Measurements from ENCODE around the gene GNPDA1.

The GNPDA1 gene

DNA sequence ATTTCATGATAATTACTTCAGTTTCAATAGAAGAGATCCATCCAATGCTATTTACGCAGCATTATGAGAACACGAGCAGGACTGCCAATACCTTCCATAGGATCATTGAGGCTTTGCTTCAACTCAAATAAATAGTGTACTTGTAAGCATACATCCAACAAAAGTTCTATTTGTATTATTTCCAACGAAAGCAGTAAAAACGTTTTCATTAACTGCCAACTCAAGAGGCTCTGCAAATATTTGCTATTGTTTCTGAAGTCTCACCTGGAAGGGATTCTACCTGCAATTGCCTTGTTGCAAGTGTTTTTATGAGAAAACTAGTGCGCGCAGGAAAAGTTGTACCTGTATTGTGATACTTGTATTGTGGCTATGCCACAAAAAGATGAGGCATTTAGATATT, 11.0 kb upstream of the GNPDA1 start:
- DNase-seq (ENCODE audit: low read depth, low spot score): no peak

DNA sequence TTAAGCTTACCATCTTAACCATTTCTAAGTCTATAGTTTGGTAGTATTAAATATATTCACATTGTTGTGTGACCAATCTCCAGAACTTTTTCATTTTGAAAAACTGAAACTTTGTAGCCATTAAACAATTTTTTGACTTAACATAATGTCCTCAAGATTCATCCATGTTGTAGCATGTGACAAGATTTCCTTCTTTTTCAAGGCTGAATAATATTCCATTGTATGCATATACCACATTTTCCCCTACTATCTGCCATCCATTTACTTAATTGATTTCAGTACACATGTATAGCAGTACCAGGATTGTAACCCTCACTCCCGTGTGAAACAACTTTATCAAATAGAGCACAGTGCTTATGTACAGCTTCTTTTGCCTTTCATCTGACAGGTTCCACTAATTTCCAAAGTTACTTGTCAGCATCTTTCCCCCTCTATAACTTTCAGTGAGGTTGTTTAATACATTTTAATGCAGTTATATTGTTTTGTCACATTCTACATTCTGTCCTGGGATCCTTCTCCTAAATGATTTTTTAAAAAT, 7.4 kb upstream of the GNPDA1 start:
- no peak for DNase-seq (ENCODE audit: low read depth, low spot score)

DNA sequence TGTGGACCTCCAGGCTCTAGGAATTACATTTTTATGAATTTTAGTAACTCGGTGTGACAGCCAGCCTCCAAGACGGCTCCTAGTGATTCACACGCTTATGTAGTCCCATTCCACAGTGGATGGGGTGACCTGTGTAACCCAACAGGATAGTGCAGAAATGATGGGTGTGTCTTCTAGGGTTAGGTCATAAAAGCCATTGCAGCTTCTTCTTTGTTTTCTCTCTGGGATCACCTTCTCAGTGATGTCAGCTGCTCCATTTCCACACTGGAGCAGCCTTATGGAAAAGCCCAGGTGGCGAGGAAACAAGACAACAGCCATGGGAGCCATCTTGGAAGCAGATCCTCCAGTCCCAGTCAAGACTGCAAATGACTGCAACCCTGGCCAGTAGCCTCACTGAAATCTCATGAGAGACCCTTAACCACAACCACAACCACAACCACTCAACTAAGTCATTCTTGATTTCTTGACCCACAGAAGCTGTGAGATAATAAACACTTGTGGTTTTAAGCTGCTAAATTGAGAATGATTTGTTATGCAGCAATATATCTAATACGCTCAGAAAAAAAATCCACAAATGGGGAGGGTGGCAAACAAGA, 5.1 kb upstream of the GNPDA1 start:
- DNase-seq (ENCODE audit: low read depth, low spot score): no peak

DNA sequence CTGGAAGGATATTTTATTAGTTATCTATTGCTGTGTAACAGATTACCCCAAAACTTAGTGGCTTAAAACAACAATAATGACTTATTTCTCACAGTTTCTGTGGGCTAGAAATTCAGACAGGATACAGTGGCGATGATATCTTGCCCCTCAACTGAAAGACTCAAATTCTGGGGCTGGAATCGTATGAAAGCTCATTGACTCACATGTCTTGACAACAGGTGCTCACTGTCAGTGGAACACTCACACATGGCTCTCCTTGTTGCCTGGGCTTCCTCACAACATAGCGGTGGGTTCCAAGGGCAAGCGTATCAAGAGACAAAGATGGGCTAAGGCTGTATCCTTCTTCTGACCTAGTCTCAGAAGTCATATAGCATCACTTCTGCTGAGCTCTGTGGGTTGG, 3.7 kb upstream of the GNPDA1 start:
- DNase-seq (ENCODE audit: low read depth, low spot score): no peak

DNA sequence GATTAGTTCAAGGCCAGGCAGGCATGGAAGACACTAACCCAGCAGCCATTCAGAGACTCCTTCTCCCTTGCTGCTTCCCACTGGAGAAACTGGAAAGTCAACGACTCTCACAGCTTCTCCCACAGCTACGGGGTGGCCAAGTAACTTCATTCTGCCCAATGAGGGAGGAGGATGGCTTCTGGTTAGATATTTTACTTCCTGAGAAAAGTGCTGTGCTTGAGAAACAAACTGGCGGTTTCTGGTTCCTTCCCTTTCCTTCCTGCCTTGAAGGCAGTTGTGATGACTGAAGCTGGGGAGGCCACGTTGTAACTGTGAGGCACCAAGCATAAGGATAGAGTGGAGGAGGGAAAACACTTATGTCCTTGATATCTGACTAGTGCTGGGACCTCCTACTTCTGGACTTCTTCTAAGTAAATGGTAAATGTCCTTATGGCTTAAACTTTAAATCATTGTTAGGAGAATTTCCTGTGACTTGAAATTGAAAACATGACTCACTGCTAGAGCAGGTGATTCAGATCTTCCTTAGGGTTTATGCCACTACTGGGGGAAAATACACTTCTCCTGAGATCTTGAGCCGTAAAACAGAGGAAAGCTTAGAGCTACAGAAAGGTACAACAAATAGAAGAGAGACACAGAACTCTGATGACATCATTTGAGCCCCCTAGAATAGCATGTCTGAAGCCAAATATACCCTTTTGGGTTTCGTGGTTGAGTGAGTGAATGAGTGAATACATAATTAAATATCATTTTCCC, 3.1 kb upstream of the GNPDA1 start:
- no peak for DNase-seq (ENCODE audit: low read depth, low spot score)

DNA sequence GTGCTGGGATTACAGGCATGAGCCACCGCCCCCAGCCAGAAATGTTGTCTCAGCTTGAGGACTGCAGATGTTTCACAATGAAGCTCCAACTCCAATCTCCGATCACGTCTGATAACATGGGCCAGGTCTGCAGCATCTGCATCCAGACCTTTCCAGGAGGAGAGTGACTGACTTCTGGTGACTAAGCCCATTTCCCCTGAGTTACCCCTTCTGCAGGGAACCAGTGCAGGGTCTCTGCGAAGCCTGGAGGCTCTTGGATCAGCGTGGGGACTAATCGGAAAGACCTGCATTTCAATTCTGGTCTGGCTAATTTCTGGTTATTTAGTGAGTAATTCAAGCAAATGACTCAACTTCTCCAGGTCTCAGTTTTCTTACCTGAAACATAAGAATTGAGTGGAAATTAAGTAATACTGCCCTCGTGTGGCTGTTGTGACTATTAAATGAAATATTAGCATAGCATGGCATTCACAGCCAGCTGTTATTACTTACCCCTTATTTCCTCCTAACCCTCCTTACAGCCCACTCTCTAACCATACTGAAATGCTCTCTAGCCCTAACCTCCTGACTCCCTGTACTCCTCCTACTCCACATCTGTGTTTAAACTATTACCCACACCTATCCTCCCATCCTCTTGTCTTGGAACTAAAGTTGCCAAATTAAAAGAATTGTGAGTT, 2.2 kb upstream of the GNPDA1 start:
- no peak for DNase-seq (ENCODE audit: low read depth, low spot score)

DNA sequence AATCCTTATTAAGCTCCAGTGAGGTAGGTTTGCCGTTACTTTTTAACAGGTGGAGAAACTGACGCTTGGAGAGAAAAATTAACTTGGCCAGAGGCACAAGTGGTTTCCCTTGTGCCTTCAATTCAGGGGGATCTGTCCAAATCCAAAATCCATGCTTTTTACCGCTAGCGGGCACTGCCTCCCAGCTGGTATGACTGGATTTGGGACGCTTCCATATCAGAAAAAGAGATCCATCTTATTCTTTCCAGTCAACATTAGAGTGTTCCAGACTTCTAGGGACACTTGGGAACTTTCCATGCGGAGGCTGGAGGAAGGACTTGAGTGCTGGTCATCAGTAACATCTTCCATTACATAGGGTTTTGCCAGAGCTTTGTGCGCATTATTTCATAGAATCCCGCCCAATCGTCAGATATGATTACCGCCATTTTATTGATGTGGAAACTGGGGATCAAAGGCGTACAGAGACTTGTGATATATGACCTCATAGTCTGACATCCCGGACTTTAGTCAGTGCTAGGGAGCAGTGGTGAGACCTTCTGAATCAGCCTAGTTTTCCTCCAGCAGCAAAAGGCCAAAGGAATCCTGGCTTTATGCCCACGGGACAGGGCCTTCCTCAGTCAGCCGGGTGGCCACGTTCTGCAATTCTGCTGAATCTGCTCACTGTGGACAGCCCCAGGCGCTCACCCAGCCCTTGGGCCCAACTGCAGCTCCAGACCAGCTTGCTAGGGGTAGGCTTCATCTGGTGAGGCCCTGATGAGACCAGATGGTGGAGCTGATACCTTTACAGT, 1.1 kb upstream of the GNPDA1 start:
- no peak for DNase-seq (ENCODE audit: low read depth, low spot score)

DNA sequence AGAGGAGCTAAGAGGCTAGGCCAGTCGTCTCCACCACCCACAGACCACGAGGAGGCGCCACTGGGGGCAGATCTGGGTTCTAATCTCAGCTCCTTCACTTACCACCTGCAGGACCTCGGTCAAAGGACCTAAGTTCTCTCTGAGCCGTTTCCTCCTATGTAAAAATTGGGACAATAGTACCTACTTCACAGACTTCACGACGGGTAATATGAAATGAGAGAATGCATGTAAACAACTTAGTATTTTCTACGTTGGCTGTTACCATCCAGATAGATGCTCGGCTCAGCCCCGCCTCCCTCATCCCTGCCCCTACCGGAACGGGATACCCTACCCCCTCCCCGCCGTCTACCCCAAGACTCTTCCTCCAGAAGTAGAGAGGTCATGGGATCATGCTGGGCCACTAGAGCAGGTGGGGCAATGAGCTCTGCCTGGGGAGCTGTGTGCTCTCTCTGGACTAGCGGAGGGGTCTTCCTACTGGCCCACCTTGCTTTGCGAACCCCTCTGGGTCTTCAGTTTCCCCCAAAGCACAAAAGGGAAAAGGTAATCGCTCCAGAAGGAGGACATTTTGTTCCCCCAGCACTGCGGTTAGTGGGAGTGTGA, 541 bp downstream of the GNPDA1 start:
- no peak for DNase-seq (ENCODE audit: low read depth, low spot score)

DNA sequence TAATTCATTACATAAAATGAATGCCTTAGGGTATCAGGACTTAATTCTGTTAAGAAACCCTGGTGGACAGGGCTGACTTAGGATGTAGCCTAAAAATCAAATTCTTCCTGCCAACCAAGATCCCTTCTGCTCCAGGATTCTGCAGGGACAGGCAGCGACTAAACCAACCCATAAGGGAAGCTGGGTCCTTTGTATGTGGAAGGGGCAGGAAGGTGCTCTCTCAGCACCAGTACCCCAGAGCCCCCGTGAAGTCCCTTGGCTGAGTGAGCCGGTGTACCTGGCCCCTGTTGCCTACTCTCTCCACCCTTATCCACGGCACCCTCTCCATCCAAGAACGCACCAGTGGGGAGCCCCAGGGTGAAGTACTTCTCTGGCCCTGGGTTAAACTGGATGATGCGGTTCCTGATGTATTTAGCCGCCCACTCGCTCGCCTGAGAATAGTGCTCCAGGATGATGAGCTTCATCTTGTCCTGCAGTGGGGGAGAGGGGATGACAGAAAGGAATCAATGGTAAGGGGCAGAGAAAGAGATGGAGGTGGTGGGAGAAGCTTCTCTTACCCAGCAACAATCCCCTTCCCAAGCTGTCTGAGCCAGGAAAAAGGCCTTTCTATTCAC, 1.1 kb downstream of the GNPDA1 start:
- DNase-seq (ENCODE audit: low read depth, low spot score): no peak

DNA sequence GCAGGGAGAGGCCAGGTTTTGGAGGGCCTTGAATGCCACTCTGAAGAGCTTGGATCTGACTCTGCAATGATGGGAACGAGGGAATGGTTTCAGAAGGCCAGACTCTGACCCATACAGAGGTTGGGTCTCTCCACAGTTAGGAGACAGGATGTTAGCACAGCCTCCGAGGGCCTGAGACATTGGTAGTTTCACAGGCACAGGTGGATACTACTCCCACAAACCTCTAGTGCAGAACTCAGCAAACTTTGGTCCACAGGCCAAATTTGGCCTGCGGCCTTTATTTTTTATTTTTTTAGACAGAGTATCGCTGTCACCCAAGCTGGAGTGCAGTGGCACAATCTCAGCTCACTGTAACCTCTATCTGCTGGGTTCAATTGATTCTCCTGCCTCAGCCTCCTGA, 2.9 kb downstream of the GNPDA1 start:
- no peak for DNase-seq (ENCODE audit: low read depth, low spot score)

DNA sequence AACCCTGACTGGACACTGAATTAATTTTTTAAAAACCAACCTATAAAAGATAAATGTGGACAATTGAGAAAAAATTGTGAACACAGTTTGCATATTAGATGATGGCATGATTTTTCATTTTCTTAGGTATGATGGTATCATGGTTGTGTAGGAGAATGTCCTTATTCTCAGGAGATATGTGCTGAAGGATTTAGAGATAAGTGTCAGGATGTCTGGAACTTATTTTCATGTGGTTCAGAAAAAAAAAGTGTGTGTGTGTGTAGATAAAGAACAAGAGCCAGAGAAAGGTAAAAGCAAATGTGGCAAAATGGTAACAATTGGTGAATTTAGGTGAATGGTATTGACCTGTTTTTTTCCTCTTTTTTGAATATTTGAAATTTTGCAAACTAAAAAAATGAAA, 4.0 kb downstream of the GNPDA1 start:
- DNase-seq (ENCODE audit: low read depth, low spot score): no peak

DNA sequence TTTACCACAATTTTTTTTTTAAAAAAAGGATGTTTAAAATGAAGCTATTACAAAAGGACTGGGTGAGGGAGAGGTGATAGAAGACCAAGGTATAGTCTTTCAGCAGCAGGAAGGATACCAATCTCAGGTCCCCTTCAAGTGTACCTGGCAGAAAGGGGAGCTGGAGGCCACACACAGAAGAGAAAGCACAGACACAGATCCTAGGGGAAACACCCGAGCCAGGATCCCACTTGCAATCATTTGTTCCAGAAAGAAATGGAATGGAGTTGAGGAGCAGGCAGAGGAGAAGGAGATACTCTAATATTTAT, 5.6 kb downstream of the GNPDA1 start:
- DNase-seq (ENCODE audit: low read depth, low spot score): no peak

DNA sequence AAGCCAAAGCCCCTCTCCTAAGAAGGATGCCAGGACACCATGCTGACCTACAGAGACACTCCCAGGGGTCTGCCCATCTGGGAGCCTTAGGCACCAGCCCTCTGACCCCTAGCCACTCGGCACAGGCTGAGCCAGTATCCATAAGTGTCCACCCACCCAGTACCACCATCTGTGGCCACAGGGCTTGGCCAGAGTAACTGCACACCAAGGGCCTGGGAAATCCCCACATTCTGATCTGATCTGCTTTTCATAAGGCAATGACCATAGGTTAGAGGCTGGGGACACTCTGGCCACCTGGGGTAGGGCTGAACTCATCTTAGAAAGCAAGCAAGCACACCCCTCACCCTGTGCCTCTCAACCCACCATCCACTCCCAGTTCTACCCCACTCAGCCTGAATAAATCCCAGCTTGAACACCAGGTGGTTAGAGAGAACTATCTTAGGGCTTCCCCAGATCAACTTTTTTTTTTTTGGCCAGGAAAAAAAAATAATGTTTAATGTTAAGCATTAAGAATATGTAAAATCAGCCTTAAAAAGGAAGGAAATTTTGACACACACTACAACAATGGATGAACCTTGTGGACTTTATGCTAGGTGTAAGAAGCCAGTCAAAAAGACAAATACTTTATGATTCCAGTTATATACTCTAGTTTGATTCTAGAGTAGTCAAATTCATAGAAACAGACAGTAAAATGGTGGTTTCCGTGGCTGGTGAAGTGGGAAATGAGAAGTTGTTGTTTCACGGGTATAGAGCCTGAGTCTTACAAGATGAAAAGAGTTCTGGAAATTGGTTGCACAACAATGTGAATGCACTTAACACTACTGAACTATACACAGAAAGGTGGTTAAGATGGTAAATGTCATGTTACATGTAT, 6.2 kb downstream of the GNPDA1 start:
- no peak for DNase-seq (ENCODE audit: low read depth, low spot score)

DNA sequence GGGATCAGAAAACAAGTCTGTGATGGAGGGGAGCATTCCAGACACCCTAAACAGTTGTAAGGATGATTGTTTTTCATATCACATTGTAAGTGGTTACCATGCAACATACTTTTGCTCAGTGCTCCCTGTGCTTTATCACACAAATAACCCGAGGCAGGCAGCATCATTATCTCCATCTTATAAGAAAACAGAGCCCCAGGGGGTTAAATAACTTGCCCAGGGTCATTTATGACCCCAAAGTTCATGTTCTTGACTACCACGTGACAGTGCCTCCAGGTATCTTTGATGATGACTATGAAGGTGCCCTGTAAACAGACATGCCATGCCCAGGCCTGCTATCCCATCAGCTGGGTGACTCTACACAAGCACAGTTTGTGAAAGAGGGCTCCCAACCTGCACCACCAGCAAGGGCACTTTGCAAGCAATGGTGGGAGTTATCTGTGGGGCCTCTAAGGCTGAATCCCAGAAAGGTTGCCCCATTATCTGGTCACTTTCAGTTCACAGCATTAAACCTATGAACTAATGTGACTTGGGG, 9.5 kb downstream of the GNPDA1 start:
- DNase-seq (ENCODE audit: low read depth, low spot score): no peak

DNA sequence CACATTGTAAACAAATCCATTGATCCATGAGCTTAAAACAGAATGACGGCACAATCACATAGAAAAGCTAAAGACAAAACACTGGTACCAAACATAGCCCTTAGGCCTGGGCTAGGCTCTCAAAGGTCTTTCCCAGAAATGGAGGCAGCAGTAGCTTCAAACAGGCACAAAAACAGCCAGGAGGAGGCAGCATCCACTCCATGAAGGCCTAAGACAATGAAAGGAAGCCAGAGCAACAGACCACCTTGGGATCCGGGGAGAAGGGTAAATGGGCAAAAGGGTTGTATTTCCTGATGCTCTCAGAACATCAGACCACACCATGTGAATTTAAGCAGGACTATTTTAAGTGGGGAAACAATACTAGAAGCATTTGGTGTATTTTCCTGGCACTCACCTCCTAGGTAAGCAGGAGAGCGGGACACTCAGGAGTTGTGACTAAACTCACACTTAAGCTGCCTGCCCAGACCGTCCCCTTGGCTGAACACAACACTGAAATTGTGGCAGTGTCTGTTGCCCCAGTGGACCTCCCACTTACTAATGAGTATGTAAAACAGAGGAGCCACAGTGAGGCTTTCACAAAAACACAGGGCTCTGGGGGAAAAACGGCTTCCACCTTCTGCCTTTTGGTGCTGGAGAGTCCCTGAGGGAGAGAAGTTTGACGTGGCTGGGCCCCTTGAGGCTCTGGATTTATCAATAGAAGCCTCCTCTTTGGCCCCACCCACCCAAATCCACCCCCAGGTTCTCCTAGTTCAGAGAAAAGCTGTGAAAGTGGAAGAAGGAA, 11.9 kb downstream of the GNPDA1 start:
- DNase-seq (ENCODE audit: low read depth, low spot score): no peak

DNA sequence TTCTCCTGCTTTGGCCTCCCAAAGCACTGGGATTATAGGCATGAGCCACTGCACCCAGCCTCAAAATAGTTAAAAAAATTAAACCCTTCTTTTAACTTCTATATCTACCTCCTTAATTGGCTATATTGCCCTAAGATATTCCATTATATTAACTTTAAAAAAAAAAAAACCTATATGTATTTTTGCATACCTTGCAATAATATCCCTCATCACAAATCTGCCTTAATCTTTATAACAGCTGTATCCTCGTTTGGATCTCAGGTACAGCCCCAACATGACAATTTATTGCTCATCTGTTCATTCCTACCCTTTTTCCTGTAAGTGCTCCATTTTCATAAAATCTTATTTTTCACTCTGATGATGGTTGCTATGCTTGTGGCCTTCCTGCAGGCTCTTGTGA, 12.7 kb downstream of the GNPDA1 start:
- no peak for DNase-seq (ENCODE audit: low read depth, low spot score)

DNA sequence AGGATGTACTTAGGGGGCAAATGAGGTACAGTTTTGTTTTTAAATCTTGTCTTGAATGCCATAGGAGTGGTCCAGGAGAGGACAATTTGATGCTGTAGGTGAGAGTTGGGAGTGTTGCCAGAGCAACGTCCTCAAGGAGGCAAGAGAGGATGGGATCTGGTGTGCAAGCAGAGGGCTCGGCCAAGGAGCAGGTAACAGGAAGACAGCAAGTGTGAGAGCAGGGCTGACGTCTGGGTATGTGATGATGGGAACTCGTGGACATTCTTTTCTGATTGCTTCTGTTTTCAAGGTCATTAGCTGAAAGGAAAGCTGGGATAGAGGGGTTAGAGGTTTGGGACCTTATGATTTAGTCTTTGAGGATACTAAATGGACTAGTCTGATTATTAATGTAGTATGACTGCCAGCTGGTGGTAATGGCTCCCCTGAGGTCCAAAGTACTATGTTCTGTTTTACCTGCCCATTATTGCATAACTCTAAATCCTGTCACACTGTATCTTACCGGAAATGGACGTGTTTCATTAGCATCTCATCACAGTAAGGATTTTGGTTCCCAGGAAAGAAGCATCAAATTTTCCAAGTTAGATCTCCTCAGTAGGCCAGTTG, 15.4 kb downstream of the GNPDA1 start:
- DNase-seq (ENCODE audit: low read depth, low spot score): no peak

DNA sequence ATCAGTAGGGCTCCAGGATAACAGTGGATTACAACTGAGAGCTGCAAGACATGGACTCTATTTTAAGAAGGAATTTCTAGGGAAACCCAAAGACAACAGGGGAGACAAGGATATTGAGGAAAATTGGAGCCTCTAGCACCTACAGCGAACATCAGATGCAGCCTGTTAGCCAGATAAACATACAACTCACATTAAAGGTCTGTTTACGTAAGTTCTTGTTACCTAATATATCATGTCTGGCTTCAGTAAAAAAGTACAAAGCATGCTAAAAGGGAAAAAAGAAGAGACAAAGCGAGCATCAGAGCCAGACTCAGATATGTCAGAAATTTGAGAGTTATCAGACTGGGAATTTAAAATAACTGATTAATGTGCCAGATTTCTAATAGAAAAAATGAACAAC, 17.2 kb downstream of the GNPDA1 start:
- DNase-seq (ENCODE audit: low read depth, low spot score): no peak
